Activated naive CD8-positive, alpha-beta T cell treated with anti-CD3 and anti-CD28 coated beads for 36 hours (primary cell): ENCODE data around the gene UBE2E2. TPM values are rescaled to one million over a fixed set of nuclear protein-coding genes. Genes with fewer than 3 reads are reported as not detected.

ENCODE experiments used
- DNase-seq: peaks from one replicate; pipeline ENCODE4 v3.0.0; 2021
- H3K27ac Mint-ChIP-seq: one replicate; pipeline ENCODE4 v1.8.0; 2022; ENCODE audit warnings: mild to moderate bottlenecking, moderate library complexity, mixed read lengths
- H3K27me3 Mint-ChIP-seq: one replicate; pipeline ENCODE4 v1.8.0; 2022; ENCODE audit warnings: mild to moderate bottlenecking, mixed read lengths
- H3K36me3 Mint-ChIP-seq: one replicate; pipeline ENCODE4 v1.8.0; 2021; ENCODE audit warnings: mild to moderate bottlenecking, mixed read lengths
- H3K4me1 Mint-ChIP-seq: one replicate; pipeline ENCODE4 v1.8.0; 2021; ENCODE audit warnings: mixed read lengths
- H3K4me3 Mint-ChIP-seq: one replicate; pipeline ENCODE4 v1.8.0; 2022; ENCODE audit warnings: mild to moderate bottlenecking, moderate library complexity, mixed read lengths
- H3K9me3 Mint-ChIP-seq: one replicate; pipeline ENCODE4 v1.8.0; 2022; ENCODE audit warnings: mixed read lengths
- total RNA-seq, 2 experiments: library from RNA; stranded (reverse); gene quantifications; one replicate each; pipeline ENCODE4 v1.2.3, GENCODE V29; 2021

The UBE2E2 gene
- total RNA-seq, 2 experiments from 2014 or later = 13.2 to 18.1 TPM

GRCh38 chr3:23387286-23387918 lies 184.3 kb downstream of the UBE2E2 start:
- no peak for DNase-seq
- no peak overlapping the region for H3K4me3 Mint-ChIP-seq
- H3K36me3 Mint-ChIP-seq = peaks cover 3% of the 10 kb centered on the region
- H3K4me1 Mint-ChIP-seq = peaks cover 6% of the 10 kb centered on the region
- H3K27me3 Mint-ChIP-seq = no peaks in the 10 kb centered on the region
- H3K9me3 Mint-ChIP-seq = no peaks in the 10 kb centered on the region
- H3K27ac Mint-ChIP-seq = no peak overlapping the region

DNA sequence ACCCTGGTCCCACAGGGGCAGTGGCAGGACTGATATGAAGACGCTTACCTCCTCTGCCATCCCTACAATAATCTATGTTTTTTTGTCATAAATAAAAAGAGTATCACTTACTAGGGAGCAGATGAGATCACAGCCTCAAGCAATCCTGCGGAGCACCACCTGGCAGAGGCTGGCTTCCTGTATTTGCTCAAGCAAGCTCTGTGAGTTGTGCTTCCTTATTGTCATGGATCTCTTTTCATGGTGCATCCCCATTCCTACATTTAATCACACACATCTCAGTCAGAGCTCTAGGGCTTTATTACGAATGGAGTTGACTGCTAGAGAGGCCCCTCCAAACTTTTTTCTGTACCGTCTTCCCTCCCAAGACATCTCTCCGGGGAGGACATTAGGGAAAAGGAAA lies 186.0 kb downstream of the UBE2E2 start:
- H3K4me3 Mint-ChIP-seq = no peak overlapping the region
- H3K27me3 Mint-ChIP-seq = peaks cover 10% of the 10 kb centered on the region
- peaks cover 3% of the 10 kb centered on the region for H3K36me3 Mint-ChIP-seq
- H3K9me3 Mint-ChIP-seq = no peaks in the 10 kb centered on the region
- no peak for DNase-seq
- no peak overlapping the region for H3K27ac Mint-ChIP-seq
- H3K4me1 Mint-ChIP-seq = peaks cover 6% of the 10 kb centered on the region

GRCh38 chr3:23389686-23390085 lies 186.6 kb downstream of the UBE2E2 start:
- H3K4me3 Mint-ChIP-seq = no peak overlapping the region
- no peak for DNase-seq
- peaks cover 6% of the 10 kb centered on the region for H3K4me1 Mint-ChIP-seq
- no peaks in the 10 kb centered on the region for H3K9me3 Mint-ChIP-seq
- peaks cover 3% of the 10 kb centered on the region for H3K36me3 Mint-ChIP-seq
- peaks cover 10% of the 10 kb centered on the region for H3K27me3 Mint-ChIP-seq
- H3K27ac Mint-ChIP-seq = no peak overlapping the region

GRCh38 chr3:23390446-23390845 lies 187.3 kb downstream of the UBE2E2 start:
- no peak overlapping the region for H3K4me3 Mint-ChIP-seq
- peaks cover 10% of the 10 kb centered on the region for H3K27me3 Mint-ChIP-seq
- peaks cover 3% of the 10 kb centered on the region for H3K36me3 Mint-ChIP-seq
- no peaks in the 10 kb centered on the region for H3K9me3 Mint-ChIP-seq
- DNase-seq = no peak
- H3K27ac Mint-ChIP-seq = no peak overlapping the region
- peaks cover 6% of the 10 kb centered on the region for H3K4me1 Mint-ChIP-seq

GRCh38 chr3:23390989-23391553 lies 187.9 kb downstream of the UBE2E2 start:
- peaks cover 3% of the 10 kb centered on the region for H3K36me3 Mint-ChIP-seq
- peaks cover 3% of the 10 kb centered on the region for H3K4me1 Mint-ChIP-seq
- H3K9me3 Mint-ChIP-seq = no peaks in the 10 kb centered on the region
- H3K4me3 Mint-ChIP-seq = no peak overlapping the region
- no peak for DNase-seq
- H3K27ac Mint-ChIP-seq = no peak overlapping the region
- peaks cover 10% of the 10 kb centered on the region for H3K27me3 Mint-ChIP-seq

GRCh38 chr3:23395115-23395514 lies 192.0 kb downstream of the UBE2E2 start:
- Mint-ChIP-seq H3K9me3 (no peaks in the 10 kb centered on the region), H3K4me1 (peaks cover 10% of the 10 kb centered on the region), H3K36me3 (peaks cover 3% of the 10 kb centered on the region), H3K4me3 (no peak overlapping the region), H3K27me3 (peaks cover 17% of the 10 kb centered on the region), H3K27ac (no peak overlapping the region)
- no peak for DNase-seq

- Mint-ChIP-seq H3K9me3 (no peaks in the 10 kb centered on the region), H3K4me3 (no peak overlapping the region)
Measured at GRCh38 chr3:23396746-23397145, 193.6 kb downstream of the UBE2E2 start.

DNA sequence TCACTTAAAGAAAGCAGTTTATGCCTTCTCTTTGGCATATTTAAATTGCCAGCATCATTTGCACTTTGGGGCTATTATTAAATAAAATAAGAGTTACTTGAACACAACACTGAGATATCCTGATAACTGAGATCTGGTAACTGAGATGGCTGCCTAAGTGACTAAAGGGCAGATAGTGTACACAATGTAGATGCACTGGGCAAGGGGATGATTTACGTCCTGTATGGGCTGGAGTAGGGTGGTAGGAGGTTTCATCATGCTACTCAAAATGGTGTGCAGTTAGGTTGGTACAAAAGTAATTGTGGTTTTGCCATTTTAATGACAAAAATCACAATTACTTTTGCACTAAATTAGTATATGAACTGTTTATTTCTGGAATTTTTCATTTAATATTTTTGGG lies 196.1 kb downstream of the UBE2E2 start:
- Mint-ChIP-seq H3K4me3 (no peak overlapping the region), H3K9me3 (no peaks in the 10 kb centered on the region), H3K27me3 (peaks cover 26% of the 10 kb centered on the region), H3K4me1 (peaks cover 23% of the 10 kb centered on the region), H3K27ac (no peak overlapping the region), H3K36me3 (peaks cover 3% of the 10 kb centered on the region)
- no peak for DNase-seq

More at GRCh38 chr3:23396746-23397145, 193.6 kb downstream of the UBE2E2 start:
- Mint-ChIP-seq H3K4me1 (peaks cover 10% of the 10 kb centered on the region), H3K27ac (no peak overlapping the region), H3K27me3 (peaks cover 17% of the 10 kb centered on the region), H3K36me3 (no peaks in the 10 kb centered on the region)
- DNase-seq = no peak

DNA sequence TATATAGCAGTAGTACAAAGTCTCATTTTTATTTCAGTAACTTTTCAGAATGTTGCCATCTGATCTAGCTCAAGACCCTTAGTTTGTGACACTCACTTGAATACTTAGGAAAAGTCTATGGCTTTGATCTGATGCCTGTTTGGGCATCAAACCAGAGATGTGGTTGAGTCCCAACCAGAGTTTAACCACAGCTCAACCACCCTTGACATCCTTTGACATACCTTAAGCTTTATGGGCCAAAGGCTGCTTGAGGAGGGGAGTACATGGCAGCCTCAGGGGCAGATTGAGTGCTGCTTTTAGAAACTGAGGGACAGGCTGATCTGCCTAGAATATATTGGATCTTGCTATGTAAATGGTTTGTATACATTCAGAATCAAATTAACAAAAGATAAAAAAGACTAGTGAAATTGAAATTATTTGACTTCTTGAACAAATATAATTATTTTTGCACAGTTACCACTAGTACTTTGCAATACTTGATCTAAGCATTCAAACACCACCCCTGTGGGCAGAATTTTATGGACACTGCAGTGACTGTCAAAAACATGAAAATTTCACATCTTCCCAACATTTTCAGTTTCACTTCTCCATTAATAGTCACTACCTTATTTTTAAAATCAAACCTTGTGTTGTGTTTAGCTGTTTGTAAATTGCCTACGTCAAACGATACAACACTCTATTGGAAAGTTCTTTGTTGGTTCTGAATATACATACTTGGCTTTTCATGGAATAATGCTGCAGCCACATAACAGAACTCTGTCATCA lies 199.8 kb downstream of the UBE2E2 start:
- no peaks in the 10 kb centered on the region for H3K9me3 Mint-ChIP-seq
- H3K36me3 Mint-ChIP-seq = peaks cover 4% of the 10 kb centered on the region
- peaks cover 22% of the 10 kb centered on the region for H3K4me1 Mint-ChIP-seq
- H3K27ac Mint-ChIP-seq = no peak overlapping the region
- DNase-seq = no peak
- peaks cover 35% of the 10 kb centered on the region for H3K27me3 Mint-ChIP-seq
- H3K4me3 Mint-ChIP-seq = no peak overlapping the region

- no peak for DNase-seq
- H3K36me3 Mint-ChIP-seq = peaks cover 4% of the 10 kb centered on the region
- H3K4me1 Mint-ChIP-seq = peaks cover 21% of the 10 kb centered on the region
- peaks cover 30% of the 10 kb centered on the region for H3K27me3 Mint-ChIP-seq
- no peaks in the 10 kb centered on the region for H3K9me3 Mint-ChIP-seq
- no peak overlapping the region for H3K27ac Mint-ChIP-seq
- no peak overlapping the region for H3K4me3 Mint-ChIP-seq
Measured at GRCh38 chr3:23404246-23404645, 201.1 kb downstream of the UBE2E2 start.

- no peak for DNase-seq
- Mint-ChIP-seq H3K36me3 (peaks cover 4% of the 10 kb centered on the region), H3K27me3 (peaks cover 29% of the 10 kb centered on the region), H3K4me1 (peaks cover 21% of the 10 kb centered on the region), H3K9me3 (no peaks in the 10 kb centered on the region), H3K27ac (no peak overlapping the region), H3K4me3 (no peak overlapping the region)
Measured at GRCh38 chr3:23405081-23405480, 202.0 kb downstream of the UBE2E2 start.

DNA sequence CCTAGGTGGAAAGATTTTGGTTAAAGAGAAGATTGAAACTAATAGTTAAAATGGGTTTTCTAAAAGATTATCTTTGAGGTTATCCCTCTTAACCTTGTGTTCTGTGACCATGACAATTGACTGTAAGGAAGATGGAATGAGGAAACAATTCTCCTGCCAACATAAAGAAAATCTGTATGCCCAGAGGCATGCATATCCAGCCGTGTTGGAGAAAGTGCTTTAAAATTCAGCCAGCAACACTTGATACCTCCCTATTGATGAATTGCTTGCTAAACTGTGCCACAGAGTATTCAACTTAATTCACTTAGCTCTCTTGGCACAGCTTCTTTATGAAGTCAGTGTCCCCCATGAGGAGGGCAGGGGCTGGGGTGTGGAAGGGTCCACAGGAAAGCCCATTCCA lies 203.5 kb downstream of the UBE2E2 start:
- Mint-ChIP-seq H3K4me3 (no peak overlapping the region), H3K27me3 (peaks cover 29% of the 10 kb centered on the region), H3K27ac (no peak overlapping the region), H3K9me3 (no peaks in the 10 kb centered on the region), H3K36me3 (peaks cover 4% of the 10 kb centered on the region), H3K4me1 (peaks cover 21% of the 10 kb centered on the region)
- DNase-seq = no peak

DNA sequence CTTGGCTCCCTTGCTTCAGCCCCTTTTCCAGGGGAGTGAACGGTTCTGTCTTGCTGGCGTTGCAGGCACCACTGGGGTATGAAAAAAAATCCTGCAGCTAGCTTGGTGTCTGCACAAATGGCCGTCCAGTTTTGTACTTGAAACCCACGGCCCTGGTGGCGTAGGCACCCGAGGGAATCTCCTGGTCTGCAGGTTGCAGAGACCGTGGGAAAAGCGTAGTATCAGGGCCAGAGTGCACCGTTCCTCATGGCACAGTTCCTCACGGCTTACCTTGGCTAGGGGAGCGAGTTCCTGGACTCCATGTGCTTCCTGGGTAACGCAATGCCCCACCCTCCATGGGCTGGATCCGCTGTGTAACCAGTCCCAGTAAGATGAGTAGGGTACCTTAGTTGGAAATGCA lies 214.9 kb downstream of the UBE2E2 start:
- DNase-seq = no peak
- H3K36me3 Mint-ChIP-seq = peaks cover 13% of the 10 kb centered on the region
- peaks cover 7% of the 10 kb centered on the region for H3K9me3 Mint-ChIP-seq

DNA sequence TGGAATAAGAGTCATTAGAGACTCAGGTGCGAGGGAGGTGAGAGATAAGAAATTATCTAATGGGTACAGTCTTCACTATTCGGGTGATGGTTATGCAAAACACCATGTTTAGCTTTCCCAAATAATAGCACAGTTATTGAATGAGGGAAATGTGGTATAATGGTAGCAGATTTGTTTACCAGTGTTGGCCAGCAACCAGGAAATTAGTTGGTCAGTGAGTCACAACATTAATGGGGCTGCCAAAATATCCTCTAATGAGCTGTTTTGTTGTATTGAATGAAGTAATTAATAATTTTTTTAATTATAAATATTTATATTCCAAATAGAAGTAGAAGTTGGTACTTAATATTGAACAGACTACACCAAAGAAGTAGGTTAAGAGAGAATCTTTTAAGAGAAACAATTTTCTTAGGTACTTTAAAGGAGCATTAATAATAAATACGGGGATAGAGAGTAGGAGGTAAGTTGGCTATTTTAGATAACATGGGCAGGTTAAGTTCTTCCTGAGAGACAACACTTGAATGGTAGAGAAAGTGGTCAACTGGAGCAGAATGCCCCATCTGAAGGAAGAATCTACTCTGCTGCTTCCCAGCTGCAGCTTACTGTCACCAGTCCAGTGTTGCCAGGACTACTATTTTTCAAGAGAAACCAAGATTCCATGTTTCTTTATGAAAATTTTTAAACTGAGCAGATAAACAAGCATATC lies 218.8 kb downstream of the UBE2E2 start:
- H3K4me1 Mint-ChIP-seq = peaks cover 7% of the 10 kb centered on the region
- no peak overlapping the region for H3K27ac Mint-ChIP-seq
- DNase-seq = no peak
- no peaks in the 10 kb centered on the region for H3K27me3 Mint-ChIP-seq
- H3K9me3 Mint-ChIP-seq = peaks cover 3% of the 10 kb centered on the region
- H3K4me3 Mint-ChIP-seq = no peak overlapping the region
- peaks cover 17% of the 10 kb centered on the region for H3K36me3 Mint-ChIP-seq

More for the DNA sequence above, 214.9 kb downstream of the UBE2E2 start:
- Mint-ChIP-seq H3K4me1 (peaks cover 7% of the 10 kb centered on the region), H3K27me3 (no peaks in the 10 kb centered on the region), H3K27ac (no peak overlapping the region), H3K4me3 (no peak overlapping the region)

- DNase-seq = no peak
- H3K27ac Mint-ChIP-seq = no peak overlapping the region
- peaks cover 4% of the 10 kb centered on the region for H3K9me3 Mint-ChIP-seq
- peaks cover 7% of the 10 kb centered on the region for H3K4me1 Mint-ChIP-seq
- H3K4me3 Mint-ChIP-seq = no peak overlapping the region
- H3K27me3 Mint-ChIP-seq = no peaks in the 10 kb centered on the region
- H3K36me3 Mint-ChIP-seq = peaks cover 14% of the 10 kb centered on the region
Measured at GRCh38 chr3:23422517-23422851, 219.4 kb downstream of the UBE2E2 start.
